ENCODE results near the gene SLC23A1. TPM values are rescaled to one million over a fixed set of nuclear protein-coding genes. Genes with fewer than 3 reads are reported as not detected.

The SLC23A1 gene
- total and polyA plus RNA-seq, 9 of the 15 experiments (the other 6 are each of a cell fraction or from before 2014, with no cell fraction given), result 0.03 to 0.20 (median 0.05) TPM; not detected in 5

GRCh38 chr5:139335811-139336210 is 47.3 kb downstream of the SLC23A1 start:
- Histone ChIP-seq H3K9ac (ENCODE audit: insufficient read depth in 1 of 2, low read depth in 2 of 2, low read length in 2 of 2) (no peak overlapping the region), H3K27me3 (ENCODE audit: control insufficient read depth in 2 of 2, insufficient read depth in 2 of 2, low read length in 2 of 2) (no peaks in the 10 kb centered on the region), H3K4me2 (ENCODE audit: insufficient read depth, low read length) (no peak overlapping the region), H3K9me1 (ENCODE audit: control insufficient read depth, insufficient read depth, low read length) (no peaks in the 10 kb centered on the region), H2AFZ (ENCODE audit: low read depth, low read length) (no peak overlapping the region), H3K79me2 (ENCODE audit: control insufficient read depth, insufficient read depth, low read length) (no peaks in the 10 kb centered on the region), H3K36me3 (ENCODE audit: control insufficient read depth, insufficient read depth, low read length) (peaks cover 18% of the 10 kb centered on the region; the same call in 2 of the 3 replicates), H4K20me1 (replicated peaks; ENCODE audit: control insufficient read depth, insufficient read depth, low read length) (no peaks in the 10 kb centered on the region), H3K4me3 (no peak overlapping the region), H3K9me3 (replicated peaks; ENCODE audit: control insufficient read depth, insufficient read depth, low read depth, low read length) (no peaks in the 10 kb centered on the region), H3K4me1 (replicated peaks in 1 of 2; ENCODE audit: control insufficient read depth in 2 of 2, insufficient read depth in 2 of 2, low read length in 2 of 2) (peaks cover 0 to 4% of the 10 kb centered on the region in 2 experiments; a peak in 2 of 5 replicates), H3K27ac (ENCODE audit: extremely low read depth, low read depth, low read length) (no peak overlapping the region)
- 48% methylated on average over 5 of the region's 6 CpGs for WGBS (ENCODE audit: insufficient coverage, low coverage, missing lambda C conversion rate)
- in situ Hi-C loops (cut with MboI), result no loop called here
- FAIRE-seq, result no peak
- POLR2A ChIA-PET, result interaction anchor here (1.0 to 4.0 kb wide), 4 partner anchors 12 to 41 kb away, joined by 4 to 22 read pairs (median 8); no protein-coding TSS in a partner anchor
- no TSS peak for BruUV-seq (replicated peaks)
- no peak for TF ChIP-seq ZEB2 (IDR thresholded peaks at IDR 0.05)
- no peak for TF ChIP-seq TCF3 (CRISPR knock-in tag; IDR thresholded peaks at IDR 0.05)
- no peak for TF ChIP-seq SMARCA5 (IDR thresholded peaks at IDR 0.05)
- TF ChIP-seq SMAD1 (IDR thresholded peaks at IDR 0.05; ENCODE audit: low read depth, low read length, partially characterized antibody), result peak; percentile 30
- peak; percentile 49; the same call in 1 of the 2 replicates for TF ChIP-seq POLR2A (conservative IDR thresholded peaks at IDR 0.05)
- peak in 1 of 4 experiments; percentile 10 for DNase-seq (ENCODE audit: extremely low read depth in 1 of 4, low spot score in 3 of 4)
- CTCF ChIA-PET (ENCODE audit: low intra/inter-chr PET ratio), result interaction anchor here (0.7 kb wide), 1 partner anchor 103 kb away, joined by 3 read pairs; no protein-coding TSS in a partner anchor
- ATAC-seq, result peak; percentile 14
- intact Hi-C loops (cut with micrococcal nuclease), result no loop called here

Other genes with a start within 250 kb of the SLC23A1 start
Only the 7 nearest of the 11 such genes appear.
- 84.5 and 89.3 TPM in 2 replicates for gene PAIP2, start 41.4 kb downstream of the SLC23A1 start, total RNA-seq (2014; rRNA removed)
- gene PAIP2, start 41.4 kb downstream of the SLC23A1 start, total RNA-seq (2014; rRNA removed; fragmentation: Illumina TruSeq; extraction: Trizol), result 96.6 and 114 TPM in 2 replicates
- gene PAIP2, start 41.4 kb downstream of the SLC23A1 start, total RNA-seq (2015; rRNA removed; fragmentation: Illumina TruSeq; extraction: Trizol), result 67.0 and 78.3 TPM in 2 replicates
- 100 and 108 TPM in 2 replicates for gene PAIP2, start 41.4 kb downstream of the SLC23A1 start, total RNA-seq (2021)
- 148 and 173 TPM in 2 replicates for gene PAIP2, start 41.4 kb downstream of the SLC23A1 start, polyA plus RNA-seq (2011; rRNA removed)
- 177 and 187 TPM in 2 replicates for gene PAIP2, start 41.4 kb downstream of the SLC23A1 start, polyA plus RNA-seq (2014; fragmentation: Illumina TruSeq; extraction: Trizol)
- 100 to 1,000 TPM; 152 to 180 TPM for gene PAIP2, start 41.4 kb downstream of the SLC23A1 start, polyA plus RNA-seq (2014; fragmentation: Nextera tagmentation; extraction: Ambion mirVana)
- 114 and 128 TPM in 2 replicates for gene PAIP2, start 41.4 kb downstream of the SLC23A1 start, polyA plus RNA-seq (2014; rRNA removed)
- 0.37 TPM in 1 of 2 replicates, not detected in the other for gene MZB1, start 6.6 kb upstream of the SLC23A1 start, total RNA-seq (2014; rRNA removed)
- not detected in 2 replicates for gene MZB1, start 6.6 kb upstream of the SLC23A1 start, total RNA-seq (2014; rRNA removed; fragmentation: Illumina TruSeq; extraction: Trizol)
- gene MZB1, start 6.6 kb upstream of the SLC23A1 start, total RNA-seq (2015; rRNA removed; fragmentation: Illumina TruSeq; extraction: Trizol), result not detected in 2 replicates
- 0.31 TPM in 2 replicates for gene MZB1, start 6.6 kb upstream of the SLC23A1 start, total RNA-seq (2021)
- gene MZB1, start 6.6 kb upstream of the SLC23A1 start, polyA plus RNA-seq (2011; rRNA removed), result 0.13 and 0.15 TPM in 2 replicates
- gene MZB1, start 6.6 kb upstream of the SLC23A1 start, polyA plus RNA-seq (2014; fragmentation: Illumina TruSeq; extraction: Trizol), result not detected in 2 replicates
- not detected for gene MZB1, start 6.6 kb upstream of the SLC23A1 start, polyA plus RNA-seq (2014; fragmentation: Nextera tagmentation; extraction: Ambion mirVana)
- gene MZB1, start 6.6 kb upstream of the SLC23A1 start, polyA plus RNA-seq (2014; rRNA removed), result 0.13 TPM in 1 of 2 replicates, not detected in the other
- 1.1 and 1.2 TPM in 2 replicates for gene PROB1, start 11.8 kb upstream of the SLC23A1 start, total RNA-seq (2014; rRNA removed)
- gene PROB1, start 11.8 kb upstream of the SLC23A1 start, total RNA-seq (2014; rRNA removed; fragmentation: Illumina TruSeq; extraction: Trizol), result 0.33 and 0.35 TPM in 2 replicates
- gene PROB1, start 11.8 kb upstream of the SLC23A1 start, total RNA-seq (2015; rRNA removed; fragmentation: Illumina TruSeq; extraction: Trizol), result 0.58 and 0.75 TPM in 2 replicates
- 1.6 and 1.8 TPM in 2 replicates for gene PROB1, start 11.8 kb upstream of the SLC23A1 start, total RNA-seq (2021)
- gene PROB1, start 11.8 kb upstream of the SLC23A1 start, polyA plus RNA-seq (2011; rRNA removed), result 0.45 and 0.47 TPM in 2 replicates
- gene PROB1, start 11.8 kb upstream of the SLC23A1 start, polyA plus RNA-seq (2014; fragmentation: Illumina TruSeq; extraction: Trizol), result 0.42 and 0.57 TPM in 2 replicates
- under 1 TPM; 0.01 TPM for gene PROB1, start 11.8 kb upstream of the SLC23A1 start, polyA plus RNA-seq (2014; fragmentation: Nextera tagmentation; extraction: Ambion mirVana)
- gene PROB1, start 11.8 kb upstream of the SLC23A1 start, polyA plus RNA-seq (2014; rRNA removed), result 1.2 and 1.5 TPM in 2 replicates
- 10.7 and 12.6 TPM in 2 replicates for gene SPATA24, start 20.8 kb upstream of the SLC23A1 start, total RNA-seq (2014; rRNA removed)
- 9.3 and 9.6 TPM in 2 replicates for gene SPATA24, start 20.8 kb upstream of the SLC23A1 start, total RNA-seq (2014; rRNA removed; fragmentation: Illumina TruSeq; extraction: Trizol)
- gene SPATA24, start 20.8 kb upstream of the SLC23A1 start, total RNA-seq (2015; rRNA removed; fragmentation: Illumina TruSeq; extraction: Trizol), result 5.8 and 7.2 TPM in 2 replicates
- gene SPATA24, start 20.8 kb upstream of the SLC23A1 start, total RNA-seq (2021), result 6.0 and 8.0 TPM in 2 replicates
- gene SPATA24, start 20.8 kb upstream of the SLC23A1 start, polyA plus RNA-seq (2011; rRNA removed), result 4.9 and 7.4 TPM in 2 replicates
- 10.2 and 10.4 TPM in 2 replicates for gene SPATA24, start 20.8 kb upstream of the SLC23A1 start, polyA plus RNA-seq (2014; fragmentation: Illumina TruSeq; extraction: Trizol)
- gene SPATA24, start 20.8 kb upstream of the SLC23A1 start, polyA plus RNA-seq (2014; fragmentation: Nextera tagmentation; extraction: Ambion mirVana), result 1 to 10 TPM; 4.1 to 4.6 TPM
- gene SPATA24, start 20.8 kb upstream of the SLC23A1 start, polyA plus RNA-seq (2014; rRNA removed), result 9.9 and 14.4 TPM in 2 replicates
- 1.5 and 2.1 TPM in 2 replicates for gene DNAJC18, start 56.2 kb upstream of the SLC23A1 start, total RNA-seq (2014; rRNA removed)
- 7.3 TPM in 2 replicates for gene DNAJC18, start 56.2 kb upstream of the SLC23A1 start, total RNA-seq (2014; rRNA removed; fragmentation: Illumina TruSeq; extraction: Trizol)
- gene DNAJC18, start 56.2 kb upstream of the SLC23A1 start, total RNA-seq (2015; rRNA removed; fragmentation: Illumina TruSeq; extraction: Trizol), result 2.8 and 4.9 TPM in 2 replicates
- gene DNAJC18, start 56.2 kb upstream of the SLC23A1 start, total RNA-seq (2021), result 5.0 and 7.5 TPM in 2 replicates
- gene DNAJC18, start 56.2 kb upstream of the SLC23A1 start, polyA plus RNA-seq (2011; rRNA removed), result 5.4 and 8.7 TPM in 2 replicates
- 8.4 and 8.7 TPM in 2 replicates for gene DNAJC18, start 56.2 kb upstream of the SLC23A1 start, polyA plus RNA-seq (2014; fragmentation: Illumina TruSeq; extraction: Trizol)
- 10 to 100 TPM in 1 of 2 experiments, 1 to 10 TPM in 1; 7.7 to 13.3 TPM for gene DNAJC18, start 56.2 kb upstream of the SLC23A1 start, polyA plus RNA-seq (2014; fragmentation: Nextera tagmentation; extraction: Ambion mirVana)
- 6.2 and 10.9 TPM in 2 replicates for gene DNAJC18, start 56.2 kb upstream of the SLC23A1 start, polyA plus RNA-seq (2014; rRNA removed)
- not detected in 2 replicates for gene ECSCR, start 79.4 kb upstream of the SLC23A1 start, total RNA-seq (2014; rRNA removed)
- gene ECSCR, start 79.4 kb upstream of the SLC23A1 start, total RNA-seq (2014; rRNA removed; fragmentation: Illumina TruSeq; extraction: Trizol), result not detected in 2 replicates
- not detected in 2 replicates for gene ECSCR, start 79.4 kb upstream of the SLC23A1 start, total RNA-seq (2015; rRNA removed; fragmentation: Illumina TruSeq; extraction: Trizol)
- not detected in 2 replicates for gene ECSCR, start 79.4 kb upstream of the SLC23A1 start, total RNA-seq (2021)
- 0.07 and 0.10 TPM in 2 replicates for gene ECSCR, start 79.4 kb upstream of the SLC23A1 start, polyA plus RNA-seq (2011; rRNA removed)
- not detected in 2 replicates for gene ECSCR, start 79.4 kb upstream of the SLC23A1 start, polyA plus RNA-seq (2014; fragmentation: Illumina TruSeq; extraction: Trizol)
- under 1 TPM; 0.13 to 0.25 TPM for gene ECSCR, start 79.4 kb upstream of the SLC23A1 start, polyA plus RNA-seq (2014; fragmentation: Nextera tagmentation; extraction: Ambion mirVana)
- not detected in 2 replicates for gene ECSCR, start 79.4 kb upstream of the SLC23A1 start, polyA plus RNA-seq (2014; rRNA removed)
- gene SMIM33, start 87.7 kb upstream of the SLC23A1 start, total RNA-seq (2014; rRNA removed), result not detected in 2 replicates
- not detected in 2 replicates for gene SMIM33, start 87.7 kb upstream of the SLC23A1 start, total RNA-seq (2014; rRNA removed; fragmentation: Illumina TruSeq; extraction: Trizol)
- not detected in 2 replicates for gene SMIM33, start 87.7 kb upstream of the SLC23A1 start, total RNA-seq (2015; rRNA removed; fragmentation: Illumina TruSeq; extraction: Trizol)
- gene SMIM33, start 87.7 kb upstream of the SLC23A1 start, total RNA-seq (2021), result not detected in 2 replicates
- not detected in 2 replicates for gene SMIM33, start 87.7 kb upstream of the SLC23A1 start, polyA plus RNA-seq (2011; rRNA removed)
- not detected in 2 replicates for gene SMIM33, start 87.7 kb upstream of the SLC23A1 start, polyA plus RNA-seq (2014; fragmentation: Illumina TruSeq; extraction: Trizol)
- not detected for gene SMIM33, start 87.7 kb upstream of the SLC23A1 start, polyA plus RNA-seq (2014; fragmentation: Nextera tagmentation; extraction: Ambion mirVana)
- not detected in 2 replicates for gene SMIM33, start 87.7 kb upstream of the SLC23A1 start, polyA plus RNA-seq (2014; rRNA removed)